Chondrocyte (in vitro differentiated cells): ENCODE data around the gene PTPN5. TPM values are rescaled to one million over a fixed set of nuclear protein-coding genes. Genes with fewer than 3 reads are reported as not detected.

Experiments
- DNase-seq: peaks from one replicate; pipeline ENCODE4 v3.0.0; 2021; ENCODE audit warnings: mixed read lengths, low spot score
- H3K27ac Mint-ChIP-seq: one replicate; pipeline ENCODE4 v1.8.0; 2021; ENCODE audit warnings: mild to moderate bottlenecking, moderate library complexity, mixed read lengths; ENCODE audit not compliant: unreplicated experiment
- H3K27me3 Mint-ChIP-seq: 2 replicates; pipeline ENCODE4 v1.8.0; 2021; ENCODE audit warnings: low read depth, mixed read lengths
- H3K36me3 Mint-ChIP-seq: 2 replicates; pipeline ENCODE4 v1.8.0; 2021; ENCODE audit warnings: low read depth, mixed read lengths
- H3K4me1 Mint-ChIP-seq: 2 replicates; pipeline ENCODE4 v1.8.0; 2021; ENCODE audit warnings: low read depth, mild to moderate bottlenecking, mixed read lengths
- H3K4me3 Mint-ChIP-seq: one replicate; pipeline ENCODE4 v1.8.0; 2021; ENCODE audit warnings: mild to moderate bottlenecking, moderate library complexity, mixed read lengths; ENCODE audit not compliant: unreplicated experiment
- H3K9me3 Mint-ChIP-seq: 2 replicates; pipeline ENCODE4 v1.8.0; 2021; ENCODE audit warnings: low read depth, mixed read lengths
- total RNA-seq: library from RNA; stranded (reverse); gene quantifications from 3 replicates; pipeline ENCODE4 v1.2.1, GENCODE V29; 2021
- TF ChIP-seq, protein P1 (sequence below): fragments of 200-600 bp; sonication (generic); IDR thresholded peaks from 2 replicates; pipeline ENCODE4 v1.5.0; 2021; ENCODE audit warnings: antibody characterized with exemption, mild to moderate bottlenecking, moderate library complexity

Gene PTPN5
- total RNA-seq, 1 donor from 2014 or later, result not detected

DNA sequence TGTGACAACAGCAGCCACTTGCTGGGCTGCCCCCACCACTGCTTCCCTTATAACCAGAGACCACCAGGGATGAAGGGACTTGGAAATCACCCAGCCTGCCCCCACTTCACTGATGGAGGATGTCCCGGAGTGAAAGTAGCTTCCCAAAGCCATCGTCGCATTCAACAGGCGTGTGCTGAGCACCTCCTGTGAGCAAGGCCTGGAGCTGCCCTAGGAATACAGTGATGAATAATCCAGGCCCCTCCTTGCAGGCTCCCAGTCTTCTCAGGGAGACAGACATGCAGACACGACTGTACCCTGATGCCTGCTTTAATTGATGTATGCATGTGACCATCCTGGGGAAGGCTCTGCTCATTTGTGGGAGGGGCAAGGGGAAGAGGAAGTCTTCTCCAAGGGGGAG lies 22.6 kb downstream of the PTPN5 start:
- no peak for DNase-seq
- Mint-ChIP-seq H3K27ac (no peak overlapping the region), H3K9me3 (no peaks in the 10 kb centered on the region), H3K27me3 (peaks cover 20% of the 10 kb centered on the region), H3K4me3 (no peak overlapping the region), H3K4me1 (peaks cover 2% of the 10 kb centered on the region), H3K36me3 (no peaks in the 10 kb centered on the region)
- TF ChIP-seq, protein P1, sequence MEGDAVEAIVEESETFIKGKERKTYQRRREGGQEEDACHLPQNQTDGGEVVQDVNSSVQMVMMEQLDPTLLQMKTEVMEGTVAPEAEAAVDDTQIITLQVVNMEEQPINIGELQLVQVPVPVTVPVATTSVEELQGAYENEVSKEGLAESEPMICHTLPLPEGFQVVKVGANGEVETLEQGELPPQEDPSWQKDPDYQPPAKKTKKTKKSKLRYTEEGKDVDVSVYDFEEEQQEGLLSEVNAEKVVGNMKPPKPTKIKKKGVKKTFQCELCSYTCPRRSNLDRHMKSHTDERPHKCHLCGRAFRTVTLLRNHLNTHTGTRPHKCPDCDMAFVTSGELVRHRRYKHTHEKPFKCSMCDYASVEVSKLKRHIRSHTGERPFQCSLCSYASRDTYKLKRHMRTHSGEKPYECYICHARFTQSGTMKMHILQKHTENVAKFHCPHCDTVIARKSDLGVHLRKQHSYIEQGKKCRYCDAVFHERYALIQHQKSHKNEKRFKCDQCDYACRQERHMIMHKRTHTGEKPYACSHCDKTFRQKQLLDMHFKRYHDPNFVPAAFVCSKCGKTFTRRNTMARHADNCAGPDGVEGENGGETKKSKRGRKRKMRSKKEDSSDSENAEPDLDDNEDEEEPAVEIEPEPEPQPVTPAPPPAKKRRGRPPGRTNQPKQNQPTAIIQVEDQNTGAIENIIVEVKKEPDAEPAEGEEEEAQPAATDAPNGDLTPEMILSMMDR, result no peak

DNA sequence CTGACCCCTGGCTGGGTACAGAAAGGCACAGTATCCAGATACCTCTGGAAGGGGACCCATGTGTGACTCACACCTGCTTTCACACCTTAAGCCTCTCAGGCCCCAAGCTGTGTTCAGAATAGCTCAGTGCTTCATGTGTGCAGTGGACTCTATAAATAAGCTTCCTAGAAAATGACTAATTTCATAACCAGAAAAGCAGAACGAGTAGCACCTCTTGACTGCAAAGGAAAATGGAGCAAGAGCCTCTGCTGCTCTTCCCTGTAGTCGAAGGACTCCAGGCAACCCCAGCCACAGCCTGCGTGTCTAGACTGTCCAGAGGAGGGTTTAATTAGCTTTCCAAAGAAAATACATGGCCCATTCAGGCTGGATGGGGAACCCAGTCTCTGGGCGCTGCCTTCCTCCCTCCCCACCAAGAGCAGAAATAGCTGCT lies 23.1 kb downstream of the PTPN5 start:
- TF ChIP-seq, protein P1, result no peak
- Mint-ChIP-seq H3K4me3 (no peak overlapping the region), H3K36me3 (no peaks in the 10 kb centered on the region), H3K27ac (no peak overlapping the region), H3K4me1 (peaks cover 6% of the 10 kb centered on the region), H3K9me3 (no peaks in the 10 kb centered on the region), H3K27me3 (peaks cover 15% of the 10 kb centered on the region)
- no peak for DNase-seq

DNA sequence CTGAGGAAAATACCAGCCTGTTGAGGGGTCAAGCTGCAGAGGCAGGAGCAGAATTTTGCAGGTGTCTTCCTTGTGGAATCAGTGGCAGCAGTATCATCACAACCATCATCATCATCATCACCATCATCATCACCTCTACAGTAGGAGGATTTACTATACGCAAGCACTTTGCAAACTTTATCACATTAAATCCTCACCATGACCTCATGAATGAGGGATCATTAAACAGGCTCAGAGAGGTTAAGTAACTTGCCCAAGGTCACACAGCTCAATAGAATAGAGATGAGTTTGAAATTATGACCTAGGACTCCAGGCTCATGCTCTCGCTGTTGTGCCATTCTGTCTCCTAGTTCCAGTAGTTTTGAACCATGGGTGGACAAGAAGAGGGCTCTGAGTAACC lies 25.6 kb downstream of the PTPN5 start:
- H3K27ac Mint-ChIP-seq, result no peak overlapping the region
- no peaks in the 10 kb centered on the region for H3K9me3 Mint-ChIP-seq
- TF ChIP-seq, protein P1, result no peak
- no peaks in the 10 kb centered on the region for H3K36me3 Mint-ChIP-seq
- no peaks in the 10 kb centered on the region for H3K27me3 Mint-ChIP-seq
- H3K4me3 Mint-ChIP-seq, result no peak overlapping the region
- H3K4me1 Mint-ChIP-seq, result peaks cover 6% of the 10 kb centered on the region
- no peak for DNase-seq

DNA sequence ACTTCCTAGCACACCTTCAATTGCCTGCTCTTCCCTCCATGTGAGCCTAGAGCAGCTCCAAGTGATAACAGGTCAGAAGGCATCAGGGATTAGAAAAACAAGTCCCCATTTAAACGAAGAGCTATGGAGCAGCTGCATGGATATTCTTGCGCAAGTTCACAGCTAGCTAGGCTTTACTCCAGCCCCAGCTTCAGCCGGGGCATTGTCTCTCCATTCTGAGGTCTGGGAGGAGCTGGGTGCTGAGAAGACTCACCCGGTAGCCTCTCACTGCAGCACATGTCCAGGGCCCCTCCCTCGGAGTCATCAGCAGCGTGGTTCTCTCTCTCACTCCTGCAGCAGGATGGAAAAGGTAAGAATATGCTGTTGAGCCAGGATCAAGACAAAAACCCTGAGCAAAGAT lies 26.0 kb downstream of the PTPN5 start:
- H3K4me1 Mint-ChIP-seq, result peaks cover 6% of the 10 kb centered on the region
- no peak overlapping the region for H3K4me3 Mint-ChIP-seq
- DNase-seq, result no peak
- TF ChIP-seq, protein P1, result no peak
- no peaks in the 10 kb centered on the region for H3K36me3 Mint-ChIP-seq
- H3K9me3 Mint-ChIP-seq, result no peaks in the 10 kb centered on the region
- no peak overlapping the region for H3K27ac Mint-ChIP-seq
- H3K27me3 Mint-ChIP-seq, result no peaks in the 10 kb centered on the region

DNA sequence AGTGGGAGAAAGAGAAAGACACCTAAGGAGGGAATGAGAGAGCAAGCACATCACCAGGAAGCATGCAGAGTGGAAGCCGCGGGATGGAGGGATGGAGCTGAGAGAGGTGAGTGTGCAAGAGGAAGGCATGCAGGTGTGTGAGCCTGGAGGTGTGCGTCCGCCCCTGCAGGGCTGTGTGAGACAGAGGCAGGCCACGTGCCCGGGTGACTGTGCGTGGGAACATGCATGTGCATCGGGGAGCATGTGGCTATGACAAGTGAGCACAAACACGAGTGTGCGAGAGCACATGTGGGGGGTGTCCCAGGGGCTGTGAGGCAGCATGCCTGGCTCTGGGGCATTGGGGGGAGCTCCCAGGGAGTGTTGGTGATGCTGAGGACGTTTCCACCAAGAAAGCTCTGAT lies 29.9 kb downstream of the PTPN5 start:
- Mint-ChIP-seq H3K27ac (no peak overlapping the region), H3K9me3 (no peaks in the 10 kb centered on the region), H3K36me3 (no peaks in the 10 kb centered on the region), H3K4me3 (no peak overlapping the region), H3K27me3 (peaks cover 3% of the 10 kb centered on the region), H3K4me1 (peaks cover 6% of the 10 kb centered on the region)
- DNase-seq, result no peak
- TF ChIP-seq, protein P1, result no peak
